ENCODE measurements around the gene AFF1. TPM values are rescaled to one million over a fixed set of nuclear protein-coding genes. Genes with fewer than 3 reads are reported as not detected.

Gene AFF1
- total RNA-seq, 2 experiments from 2014 or later = 50.3 to 51.2 TPM

DNA sequence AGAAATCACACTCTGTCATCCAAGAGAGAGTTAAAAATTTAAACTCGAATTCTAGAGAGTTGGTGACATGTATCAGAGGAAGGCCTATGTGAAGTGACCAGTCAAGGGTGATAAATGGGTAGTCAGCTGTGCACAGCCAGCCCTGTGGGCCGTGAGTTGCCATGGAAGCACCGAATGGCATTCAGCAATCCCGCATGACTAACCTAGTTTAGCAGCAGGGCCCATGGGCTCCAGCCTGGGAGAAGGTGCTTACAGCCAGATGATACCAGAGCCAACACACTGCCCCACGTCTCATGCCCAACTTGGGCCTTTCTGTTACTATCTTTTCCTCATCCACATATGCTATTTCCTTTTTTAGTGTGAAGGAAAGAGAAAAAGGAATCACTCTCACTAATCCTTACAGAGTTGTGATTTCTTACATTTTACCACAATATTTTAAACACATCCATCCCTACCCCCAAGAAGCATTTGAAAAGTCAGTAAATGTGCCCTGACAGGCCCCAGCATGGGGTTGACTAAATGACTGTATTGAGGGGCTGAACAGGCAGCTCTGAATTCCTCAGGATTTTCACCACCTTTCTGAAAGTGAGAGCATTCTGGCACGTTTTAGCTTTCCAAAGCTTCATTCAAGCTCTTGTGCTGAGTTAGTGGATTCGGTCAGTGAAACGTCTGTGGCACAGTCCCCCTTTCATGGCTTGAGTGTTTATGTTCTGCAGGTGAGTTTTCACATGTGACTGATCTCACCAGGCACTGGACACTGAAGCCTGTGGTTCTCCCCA lies 104.2 kb downstream of the AFF1 start:
- ChIA-PET POLR2A (no interaction called here), CTCF (interaction anchor here (1.2 kb wide), 1 partner anchor 15 kb away, joined by 3 read pairs; no protein-coding TSS in a partner anchor)
- Mint-ChIP-seq H3K9me3 (no peaks in the 10 kb centered on the region), H3K4me1 (ENCODE audit: low read depth) (peaks cover 67% of the 10 kb centered on the region), H3K36me3 (ENCODE audit: low read depth) (no peaks in the 10 kb centered on the region), H3K4me3 (no peak overlapping the region), H3K27me3 (no peaks in the 10 kb centered on the region), H3K27ac (peak overlapping the region; percentile 51)
- H3K4me1 ChIP-seq (ENCODE audit: insufficient read depth, low read length) = peaks cover 24% of the 10 kb centered on the region
- TF ChIP-seq, protein P1, sequence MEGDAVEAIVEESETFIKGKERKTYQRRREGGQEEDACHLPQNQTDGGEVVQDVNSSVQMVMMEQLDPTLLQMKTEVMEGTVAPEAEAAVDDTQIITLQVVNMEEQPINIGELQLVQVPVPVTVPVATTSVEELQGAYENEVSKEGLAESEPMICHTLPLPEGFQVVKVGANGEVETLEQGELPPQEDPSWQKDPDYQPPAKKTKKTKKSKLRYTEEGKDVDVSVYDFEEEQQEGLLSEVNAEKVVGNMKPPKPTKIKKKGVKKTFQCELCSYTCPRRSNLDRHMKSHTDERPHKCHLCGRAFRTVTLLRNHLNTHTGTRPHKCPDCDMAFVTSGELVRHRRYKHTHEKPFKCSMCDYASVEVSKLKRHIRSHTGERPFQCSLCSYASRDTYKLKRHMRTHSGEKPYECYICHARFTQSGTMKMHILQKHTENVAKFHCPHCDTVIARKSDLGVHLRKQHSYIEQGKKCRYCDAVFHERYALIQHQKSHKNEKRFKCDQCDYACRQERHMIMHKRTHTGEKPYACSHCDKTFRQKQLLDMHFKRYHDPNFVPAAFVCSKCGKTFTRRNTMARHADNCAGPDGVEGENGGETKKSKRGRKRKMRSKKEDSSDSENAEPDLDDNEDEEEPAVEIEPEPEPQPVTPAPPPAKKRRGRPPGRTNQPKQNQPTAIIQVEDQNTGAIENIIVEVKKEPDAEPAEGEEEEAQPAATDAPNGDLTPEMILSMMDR (IDR thresholded peaks at IDR 0.05) = no peak
- intact Hi-C loops (cut with DNase I, micrococcal nuclease) = no loop called here
- H3K27ac ChIP-seq (ENCODE audit: low read depth in 1 of 2, low read length in 2 of 2) = no peak overlapping the region
- no peak for DNase-seq
- ATAC-seq (ENCODE audit: poor library complexity) = no peak
- H3K4me3 ChIP-seq (ENCODE audit: low read length) = no peak overlapping the region
- H3K27me3 ChIP-seq (ENCODE audit: control insufficient read depth in 1 of 2, insufficient read depth in 2 of 2, low read length in 2 of 2) = no peaks in the 10 kb centered on the region
- H3K9me3 ChIP-seq (ENCODE audit: control insufficient read depth in 1 of 2, insufficient read depth in 1 of 2, low read length in 2 of 2) = no peaks in the 10 kb centered on the region
- H3K36me3 ChIP-seq (ENCODE audit: insufficient read depth, low read length) = no peaks in the 10 kb centered on the region

DNA sequence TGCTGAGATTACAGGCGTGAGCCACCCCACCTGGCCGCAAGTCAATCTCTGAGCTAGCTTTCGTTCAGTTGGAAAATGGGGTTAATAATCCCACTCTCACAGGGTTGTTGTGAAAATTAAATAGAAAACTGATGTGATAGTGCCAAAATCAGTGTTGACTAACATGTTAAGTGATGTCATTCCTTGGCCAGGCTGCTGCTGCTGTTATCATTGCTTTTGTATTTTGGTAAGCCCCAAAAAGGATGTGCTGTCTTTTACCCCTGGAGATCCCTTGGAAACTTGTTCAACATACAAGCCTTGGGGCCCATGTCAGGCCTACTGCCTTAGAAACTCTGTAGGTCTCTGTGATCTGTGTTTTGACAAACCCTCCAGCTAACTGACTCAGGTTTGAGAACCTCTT lies 106.3 kb downstream of the AFF1 start:
- DNase-seq (no peak), ATAC-seq (ENCODE audit: poor library complexity) (no peak)
- peaks cover 60% of the 10 kb centered on the region for H3K4me1 Mint-ChIP-seq (ENCODE audit: low read depth)
- Histone ChIP-seq H3K27ac (ENCODE audit: low read depth in 1 of 2, low read length in 2 of 2) (no peak overlapping the region), H3K36me3 (ENCODE audit: insufficient read depth, low read length) (peaks cover 3% of the 10 kb centered on the region), H3K4me1 (ENCODE audit: insufficient read depth, low read length) (peaks cover 17% of the 10 kb centered on the region), H3K9me3 (ENCODE audit: control insufficient read depth in 1 of 2, insufficient read depth in 1 of 2, low read length in 2 of 2) (no peaks in the 10 kb centered on the region), H3K27me3 (ENCODE audit: control insufficient read depth in 1 of 2, insufficient read depth in 2 of 2, low read length in 2 of 2) (no peaks in the 10 kb centered on the region), H3K4me3 (ENCODE audit: low read length) (no peak overlapping the region)
- CTCF ChIA-PET = interaction anchor here (1.4 kb wide), 1 partner anchor 17 kb away, joined by 4 read pairs; no protein-coding TSS in a partner anchor
- H3K9me3 Mint-ChIP-seq = no peaks in the 10 kb centered on the region
- TF ChIP-seq, protein P1 (IDR thresholded peaks at IDR 0.05) = no peak
- H3K27me3 Mint-ChIP-seq = no peaks in the 10 kb centered on the region
- POLR2A ChIA-PET = no interaction called here
- intact Hi-C loops (cut with DNase I, micrococcal nuclease) = no loop called here
- peaks cover 4% of the 10 kb centered on the region for H3K36me3 Mint-ChIP-seq (ENCODE audit: low read depth)
- no peak overlapping the region for H3K4me3 Mint-ChIP-seq
- H3K27ac Mint-ChIP-seq = no peak overlapping the region

DNA sequence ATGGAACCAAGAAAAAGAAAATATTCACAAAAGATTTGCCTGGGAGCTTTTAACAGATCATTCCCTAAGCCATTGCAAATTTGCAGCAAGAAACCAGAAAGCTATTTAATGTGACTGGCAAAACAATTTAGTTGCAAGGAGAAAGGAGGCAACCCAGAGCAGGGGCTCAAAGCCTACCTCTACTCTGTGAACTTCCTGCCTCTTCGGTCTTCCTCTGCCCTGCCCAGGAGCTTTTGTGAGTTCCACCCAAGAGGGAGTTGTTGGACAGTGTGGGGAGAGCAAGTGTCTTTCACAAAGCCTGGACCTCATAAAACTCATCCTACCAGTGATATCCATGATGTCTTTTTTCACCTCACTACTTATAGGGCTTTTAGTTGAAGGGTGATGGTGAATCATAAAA lies 107.4 kb downstream of the AFF1 start:
- peaks cover 15% of the 10 kb centered on the region for H3K36me3 Mint-ChIP-seq (ENCODE audit: low read depth)
- TF ChIP-seq, protein P1 (IDR thresholded peaks at IDR 0.05) = no peak
- CTCF ChIA-PET = no interaction called here
- ATAC-seq (ENCODE audit: poor library complexity) (no peak), DNase-seq (no peak)
- H3K9me3 ChIP-seq (ENCODE audit: control insufficient read depth in 1 of 2, insufficient read depth in 1 of 2, low read length in 2 of 2) = no peaks in the 10 kb centered on the region
- H3K4me3 Mint-ChIP-seq = no peak overlapping the region
- no peaks in the 10 kb centered on the region for H3K27me3 Mint-ChIP-seq
- intact Hi-C loops (cut with DNase I, micrococcal nuclease) = no loop called here
- H3K27me3 ChIP-seq (ENCODE audit: control insufficient read depth in 1 of 2, insufficient read depth in 2 of 2, low read length in 2 of 2) = no peaks in the 10 kb centered on the region
- no peak overlapping the region for H3K27ac ChIP-seq (ENCODE audit: low read depth in 1 of 2, low read length in 2 of 2)
- peaks cover 14% of the 10 kb centered on the region for H3K36me3 ChIP-seq (ENCODE audit: insufficient read depth, low read length)
- peaks cover 49% of the 10 kb centered on the region for H3K4me1 Mint-ChIP-seq (ENCODE audit: low read depth)
- no peaks in the 10 kb centered on the region for H3K9me3 Mint-ChIP-seq
- no peak overlapping the region for H3K4me3 ChIP-seq (ENCODE audit: low read length)
- peaks cover 17% of the 10 kb centered on the region for H3K4me1 ChIP-seq (ENCODE audit: insufficient read depth, low read length)
- H3K27ac Mint-ChIP-seq = no peak overlapping the region
- POLR2A ChIA-PET = interaction anchor here (0.6 to 1.2 kb wide), 2 partner anchors 36 to 81 kb away, joined by 3 to 4 read pairs; no protein-coding TSS in a partner anchor

All from CD4-positive, alpha-beta T cell (primary cell).